HG03097 (cell line): ENCODE measurements around the gene VEGFA.

Experiments used
- ATAC-seq: cut with Tn5 transposase; IDR thresholded peaks from one replicate; pipeline ENCODE4 v1.9.1; 2021; ENCODE audit not compliant: unreplicated experiment, low FRiP score

The VEGFA gene

GRCh38 chr6:43769526-43770371 is at the start of gene VEGFA:
TSS of gene VEGFA (plus strand) at chr6:43770211.
- ATAC-seq: peak; percentile 45

DNA sequence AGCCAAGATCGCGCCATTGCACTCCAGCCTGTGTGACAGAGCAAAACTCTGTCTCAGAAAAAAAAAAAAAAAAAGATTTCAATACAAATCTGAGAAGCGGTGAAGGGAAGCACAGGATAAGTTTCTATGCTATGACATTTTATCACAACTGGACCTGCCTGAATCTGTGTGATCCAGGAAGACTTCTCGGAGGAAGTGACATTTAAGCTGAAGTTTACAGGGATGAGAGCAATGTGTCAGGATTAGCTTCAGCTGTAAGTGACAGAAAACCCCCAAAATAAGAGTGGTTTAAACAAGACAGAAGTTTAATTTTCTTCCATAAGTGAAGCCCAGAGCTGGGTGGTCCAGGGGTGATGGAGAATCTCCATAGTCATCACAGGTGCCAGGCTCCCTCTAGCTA is 49.0 kb upstream of the VEGFA start:
- ATAC-seq: no peak

- ATAC-seq: no peak
These were observed 47.0 kb upstream of the VEGFA start for GRCh38 chr6:43722920-43723545.

- peak; percentile 42 for ATAC-seq
These were observed 46.2 kb upstream of the VEGFA start for GRCh38 chr6:43723737-43724295.

DNA sequence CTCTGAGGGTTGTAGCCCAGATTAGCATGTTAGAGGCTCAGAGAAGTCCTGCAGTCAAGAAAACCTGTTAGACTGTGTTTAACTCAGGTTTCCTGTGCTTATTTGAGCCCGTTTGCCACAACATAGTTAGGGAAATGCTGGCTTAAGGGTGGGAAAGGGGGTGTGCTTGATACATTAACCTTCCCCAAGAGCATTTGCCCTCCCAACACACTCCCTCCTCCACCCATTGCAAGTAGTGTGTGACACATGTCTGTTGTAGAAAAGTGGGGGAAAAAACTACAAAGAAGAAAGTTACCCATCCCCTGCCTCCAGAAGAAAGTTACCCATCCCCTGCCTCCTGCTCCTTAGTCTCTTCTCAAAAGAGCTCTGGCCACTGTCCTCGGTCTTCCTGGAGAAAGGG is 45.7 kb upstream of the VEGFA start:
- no peak for ATAC-seq

DNA sequence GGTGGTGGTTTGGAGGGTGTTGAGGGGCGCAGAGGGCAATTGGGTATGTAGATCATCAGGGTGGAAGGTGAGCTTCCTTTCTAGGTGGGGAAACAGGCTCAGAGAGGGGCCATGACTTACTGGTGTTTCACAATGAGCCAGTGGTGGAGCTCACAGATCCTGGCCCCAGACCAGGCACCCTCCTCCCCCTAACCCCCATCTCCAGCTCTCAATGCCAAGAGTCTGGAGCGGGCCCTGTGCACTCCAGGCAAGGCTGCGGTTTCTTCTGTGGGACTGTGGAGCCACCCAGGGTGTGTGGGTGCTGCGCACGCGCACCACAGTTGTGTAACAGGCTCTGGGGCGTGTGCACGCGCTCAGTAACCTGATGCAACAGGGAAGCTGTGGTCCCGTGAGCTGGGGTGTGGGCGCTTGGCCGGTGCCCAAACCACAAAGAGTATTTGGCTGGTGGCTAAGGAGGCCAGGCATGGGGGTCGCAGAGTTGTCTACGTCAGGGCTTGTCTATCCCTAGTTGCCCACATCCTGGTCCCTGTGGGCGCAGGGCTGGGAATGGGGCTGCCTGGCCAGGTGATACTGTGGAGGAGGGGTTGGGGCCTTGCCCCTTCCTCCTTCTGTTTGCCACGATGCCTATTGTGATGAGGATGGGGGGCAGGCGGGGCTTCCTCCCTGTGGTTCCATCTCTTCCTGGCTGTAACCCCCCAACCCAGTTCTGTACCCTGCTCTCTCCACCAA is 44.9 kb upstream of the VEGFA start:
- peak; percentile 50 for ATAC-seq

DNA sequence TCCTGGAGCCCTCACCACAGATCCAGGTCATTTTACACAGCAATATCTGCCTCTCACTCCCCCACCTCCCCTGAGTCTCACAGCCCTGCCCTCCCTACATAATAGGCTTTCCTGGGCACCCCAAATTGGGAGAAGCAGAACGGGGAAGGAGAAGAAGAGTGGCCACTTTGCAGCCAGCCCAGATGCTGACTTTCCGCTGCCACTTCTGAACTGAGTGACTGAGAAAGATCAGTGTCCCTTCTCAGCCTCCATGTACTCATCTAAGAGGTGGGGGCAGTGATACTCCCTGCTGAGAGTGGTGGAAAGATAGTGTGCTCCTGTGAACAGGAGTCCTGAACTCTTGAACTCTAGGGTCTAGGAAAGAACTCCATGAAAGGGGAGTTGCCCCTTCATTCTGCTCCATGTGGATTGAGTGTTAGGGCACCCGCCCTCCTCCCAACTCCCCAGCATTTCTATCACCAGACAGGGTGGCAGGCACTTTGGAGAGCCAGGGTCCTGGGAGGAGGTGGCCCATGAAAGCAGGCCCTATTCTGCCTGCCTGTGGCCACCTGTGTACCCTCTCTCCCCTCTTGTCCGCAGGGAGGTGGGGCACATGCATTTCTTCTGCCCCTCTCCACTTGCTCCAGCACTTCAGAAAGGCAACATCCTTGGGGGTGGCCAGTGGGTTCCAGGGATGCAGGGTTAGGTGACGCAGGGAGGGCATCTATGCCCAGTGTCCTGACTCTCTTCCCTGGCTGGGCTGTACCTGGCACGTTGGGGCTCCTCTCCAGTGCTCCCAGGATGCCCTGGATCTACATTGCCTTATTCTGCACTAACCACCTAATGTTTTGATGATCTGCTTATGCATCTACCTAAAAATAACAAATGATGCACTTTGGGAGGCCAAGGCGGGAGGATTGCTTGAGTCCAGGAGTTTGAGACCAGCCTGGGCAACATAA is 44.1 kb upstream of the VEGFA start:
- ATAC-seq: no peak

DNA sequence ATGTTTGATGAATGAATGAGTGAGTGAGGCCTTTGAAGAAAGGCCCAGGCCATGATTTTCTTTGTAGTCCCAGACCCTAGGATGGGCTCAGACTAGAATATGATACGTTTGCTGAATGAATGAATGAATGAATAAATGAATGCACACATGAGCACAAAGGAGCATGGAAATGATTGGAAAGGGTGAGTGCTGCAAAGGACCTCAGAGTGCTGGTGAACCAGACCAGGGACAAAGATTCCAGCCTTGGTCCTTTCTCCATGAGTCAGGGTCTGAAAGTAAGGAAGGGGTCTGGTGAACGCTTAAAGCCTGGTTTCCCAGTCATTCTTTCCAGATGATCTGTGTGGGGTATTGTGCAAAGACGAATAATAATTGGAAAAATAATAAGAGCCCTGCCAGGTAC is 42.4 kb upstream of the VEGFA start:
- ATAC-seq: no peak

DNA sequence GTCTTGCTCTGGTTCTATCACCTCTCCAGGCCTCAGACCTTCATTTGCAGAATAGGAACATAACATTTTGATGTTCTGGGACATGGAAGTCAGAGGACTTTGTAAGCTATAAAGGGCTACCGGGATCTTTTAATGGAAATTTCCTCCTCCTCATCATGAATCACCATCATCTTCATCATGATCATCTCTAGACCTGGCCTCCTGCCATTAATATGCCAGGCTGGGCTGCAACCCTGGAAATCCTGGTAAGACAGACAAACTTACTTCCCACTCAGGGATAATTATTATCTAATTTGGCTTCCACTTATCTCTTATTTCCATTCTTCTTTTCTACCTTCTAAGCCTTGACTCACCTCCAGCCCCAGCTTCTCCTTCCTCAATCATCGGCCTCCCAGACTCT is 41.4 kb upstream of the VEGFA start:
- ATAC-seq: no peak

DNA sequence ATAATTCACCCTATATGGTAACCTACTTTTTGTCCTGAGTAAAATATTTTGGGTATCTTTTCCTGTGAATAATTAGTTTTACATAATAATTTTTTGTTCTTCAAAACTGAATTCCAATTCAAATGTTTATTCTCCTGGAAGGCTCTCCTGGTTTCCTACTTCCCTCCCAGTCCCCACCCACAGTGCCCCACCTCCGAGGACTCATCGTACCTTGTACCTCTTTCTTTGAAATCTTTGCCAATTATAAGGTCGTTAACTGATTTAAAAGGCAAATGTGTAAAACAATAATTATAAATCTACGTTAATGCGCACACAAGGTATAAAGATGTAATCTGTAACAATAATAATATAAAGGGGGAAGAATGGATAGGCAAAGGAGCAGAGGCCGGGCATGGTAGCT is 40.5 kb upstream of the VEGFA start:
- no peak for ATAC-seq

DNA sequence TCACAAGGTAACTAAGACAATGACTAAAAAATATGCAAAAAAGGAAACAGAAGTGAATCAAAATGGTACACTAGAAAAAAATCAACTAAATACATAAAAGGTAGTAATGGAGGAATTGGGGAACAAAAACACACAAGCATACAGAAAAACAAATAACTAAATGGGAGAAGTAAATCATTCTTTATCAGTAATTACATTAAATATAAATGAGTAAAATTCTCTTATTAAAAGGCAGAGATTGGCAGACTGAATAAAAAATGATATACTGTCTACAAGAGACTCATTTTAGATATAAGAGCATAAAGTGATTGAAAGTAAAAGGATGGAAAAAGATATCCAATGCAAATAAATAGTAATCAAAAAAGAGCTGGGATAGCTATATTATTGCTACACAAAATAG is 39.4 kb upstream of the VEGFA start:
- no peak for ATAC-seq

- no peak for ATAC-seq
These were observed 36.3 kb upstream of the VEGFA start for GRCh38 chr6:43733471-43734293.

DNA sequence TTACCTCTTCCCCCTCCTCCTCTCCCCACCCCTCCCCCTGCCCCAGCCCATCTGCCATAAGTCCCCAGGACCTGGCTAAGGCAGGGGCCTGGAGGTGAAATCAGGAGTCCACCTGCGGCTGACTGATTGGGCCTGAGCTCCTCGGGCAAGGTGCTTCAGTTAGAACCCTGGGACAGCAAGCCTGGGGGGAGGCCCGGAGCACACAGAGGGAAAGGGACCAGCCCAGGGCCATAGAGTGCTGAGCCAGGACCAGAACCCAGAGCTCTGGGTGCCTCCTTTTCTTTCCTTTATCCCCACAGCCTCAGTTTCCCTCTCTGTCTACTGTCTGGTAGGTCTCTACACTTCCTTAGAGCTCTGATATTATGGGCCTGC is 35.7 kb upstream of the VEGFA start:
- no peak for ATAC-seq

- no peak for ATAC-seq
These were observed 34.3 kb upstream of the VEGFA start for GRCh38 chr6:43735642-43736199.

- no peak for ATAC-seq
These were observed 33.7 kb upstream of the VEGFA start for GRCh38 chr6:43736211-43736786.

DNA sequence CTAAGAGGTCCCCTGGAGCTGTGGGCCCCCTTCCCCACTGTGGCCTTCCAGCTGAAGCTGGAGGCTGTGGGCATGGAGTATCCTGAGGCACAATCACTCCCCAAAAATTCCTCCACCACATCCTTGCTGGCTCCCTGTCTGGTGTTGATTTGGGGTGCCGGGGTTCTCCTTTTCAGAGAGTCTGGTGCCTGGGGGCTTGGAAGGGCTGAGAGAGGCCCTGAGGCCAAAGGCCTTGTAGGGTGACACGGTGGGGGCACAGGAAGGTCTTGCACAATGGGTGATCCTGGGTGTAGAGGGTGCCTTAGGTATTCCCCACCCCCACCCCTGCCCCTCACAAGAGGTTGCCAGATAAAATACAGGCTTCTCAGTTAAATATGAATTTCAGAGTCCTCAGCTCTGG is 33.2 kb upstream of the VEGFA start:
- no peak for ATAC-seq

- ATAC-seq: no peak
These were observed 32.5 kb upstream of the VEGFA start for GRCh38 chr6:43737272-43738081.

GRCh38 chr6:43738267-43738676 is 31.7 kb upstream of the VEGFA start:
- ATAC-seq: no peak
